IMR-90 (cell line): Measurements from ENCODE around the gene CA7. TPM values are rescaled to one million over a fixed set of nuclear protein-coding genes. Genes with fewer than 3 reads are reported as not detected.
"Not testable (repeated sequence)": the region's sequence is repeated elsewhere in the genome, so short reads cannot be mapped to it uniquely, and the experiment has no call there.

Experiments used
- ATAC-seq: fragments of 200-7000 bp; cut with Tn5 transposase; 2 replicates; pipeline ENCODE4 v1.9.1; 2020; ENCODE audit warnings: low read depth, mild to moderate bottlenecking, moderate library complexity
- BruUV-seq: library from RNA; stranded (reverse); fragments of 400-500 nt; replicated peaks from 2 replicates; lab custom pipeline; 2021; lab: Mats Ljungman, UMichigan
- CTCF ChIA-PET: fragments of 300-600 bp; formaldehyde crosslinking; extraction: SDS; loops from one replicate; lab custom pipeline; 2021; ENCODE audit warnings: antibody characterized with exemption; lab: Yijun Ruan, JAX
- POLR2A ChIA-PET: fragments of 300-600 bp; sonication (Branson Sonifier 250); formaldehyde crosslinking; loops from one replicate; lab custom pipeline; 2022; ENCODE audit warnings: antibody characterized with exemption; ENCODE audit not compliant: unreplicated experiment; lab: Charles Lee
- DNase-seq: peaks from one replicate; pipeline ENCODE4 v3.0.0; 2013
- H2AFZ ChIP-seq: replicated peaks from 2 replicates; pipeline ENCODE3; 2013; ENCODE audit warnings: low read length, mild to moderate bottlenecking; ENCODE audit not compliant: poor library complexity
- H2AK5ac ChIP-seq: 2 replicates; pipeline ENCODE4 v1.6.1; 2013; ENCODE audit warnings: low read depth, low read length, inconsistent platforms
- H2AK9ac ChIP-seq: replicated peaks from 2 replicates; pipeline ENCODE3; 2013; ENCODE audit warnings: mild to moderate bottlenecking, low read depth, low read length, moderate library complexity; ENCODE audit not compliant: poor library complexity
- H2BK120ac ChIP-seq: 2 replicates; pipeline ENCODE4 v1.6.1; 2013; ENCODE audit warnings: low read depth, low read length, inconsistent platforms
- H2BK15ac ChIP-seq: 3 replicates; pipeline ENCODE4 v1.6.1; 2013; ENCODE audit warnings: low read depth, low read length, inconsistent platforms
- H2BK20ac ChIP-seq: 2 replicates; pipeline ENCODE4 v1.6.1; 2013; ENCODE audit warnings: low read depth, mild to moderate bottlenecking, inconsistent platforms, low read length, moderate library complexity
- H2BK5ac ChIP-seq: 2 replicates; pipeline ENCODE4 v1.6.1; 2013; ENCODE audit warnings: mild to moderate bottlenecking, low read depth, low read length, inconsistent platforms; ENCODE audit not compliant: poor library complexity, severe bottlenecking
- H3K14ac ChIP-seq: replicated peaks from 2 replicates; pipeline ENCODE4 v1.6.1; 2013; ENCODE audit warnings: low read depth, low read length, inconsistent platforms
- H3K18ac ChIP-seq: 2 replicates; pipeline ENCODE4 v1.6.1; 2013; ENCODE audit warnings: low read depth, low read length, control low read depth
- H3K23ac ChIP-seq: 2 replicates; pipeline ENCODE4 v1.6.1; 2013; ENCODE audit warnings: low read depth, low read length, inconsistent platforms
- H3K27ac ChIP-seq: 2 replicates; pipeline ENCODE4 v1.5.1; 2013; ENCODE audit warnings: mild to moderate bottlenecking, control low read depth, low read length; ENCODE audit not compliant: insufficient read depth
- H3K27me3 ChIP-seq: 2 replicates; pipeline ENCODE4 v1.6.1; 2013; ENCODE audit warnings: low read length; ENCODE audit not compliant: control insufficient read depth, insufficient read depth
- H3K36me3 ChIP-seq: 2 replicates; pipeline ENCODE4 v1.6.1; 2013; ENCODE audit warnings: low read length, mixed read lengths; ENCODE audit not compliant: control insufficient read depth, insufficient read depth
- H3K4ac ChIP-seq: 2 replicates; pipeline ENCODE4 v1.6.1; 2013; ENCODE audit warnings: low read depth, low read length, inconsistent platforms
- H3K4me1 ChIP-seq: 2 replicates; pipeline ENCODE4 v1.6.1; 2013; ENCODE audit warnings: low read length, mixed read lengths; ENCODE audit not compliant: control insufficient read depth, insufficient read depth
- H3K4me2 ChIP-seq: 2 replicates; pipeline ENCODE4 v1.6.1; 2013; ENCODE audit warnings: low read depth, mild to moderate bottlenecking, control low read depth, low read length, moderate library complexity
- H3K4me3 ChIP-seq: 2 replicates; pipeline ENCODE4 v1.5.1; 2013; ENCODE audit warnings: low read depth, mild to moderate bottlenecking, control low read depth, low read length, moderate library complexity; ENCODE audit not compliant: insufficient read depth
- H3K56ac ChIP-seq: 2 replicates; pipeline ENCODE4 v1.6.1; 2013; ENCODE audit warnings: low read length, inconsistent platforms; ENCODE audit not compliant: insufficient read depth; ENCODE audit errors: extremely low read depth
- H3K79me1 ChIP-seq, 2 experiments: 2 replicates each; pipeline ENCODE4 v1.6.1; 2013; ENCODE audit warnings: low read length in 2 of 2, inconsistent platforms in 1 of 2, low read depth in 1 of 2
- H3K9ac ChIP-seq: 2 replicates; pipeline ENCODE4 v1.6.1; 2013; ENCODE audit warnings: low read depth, low read length, control low read depth
- H3K9me1 ChIP-seq: 2 replicates; pipeline ENCODE4 v1.6.1; 2013; ENCODE audit warnings: low read length, inconsistent platforms; ENCODE audit not compliant: insufficient read depth
- H3K9me3 ChIP-seq: 2 replicates; pipeline ENCODE4 v1.6.1; 2013; ENCODE audit warnings: low read length; ENCODE audit not compliant: control insufficient read depth, insufficient read depth
- H4K20me1 ChIP-seq: 2 replicates; pipeline ENCODE4 v1.6.1; 2013; ENCODE audit warnings: low read length, inconsistent platforms; ENCODE audit not compliant: insufficient read depth
- H4K5ac ChIP-seq: 2 replicates; pipeline ENCODE4 v1.6.1; 2013; ENCODE audit warnings: mild to moderate bottlenecking, low read depth, low read length, control low read depth
- H4K8ac ChIP-seq, 2 experiments: 2 replicates each; pipeline ENCODE4 v1.6.1; 2013; ENCODE audit warnings: low read depth in 2 of 2, low read length in 2 of 2, control low read depth in 1 of 2, inconsistent platforms in 1 of 2
- H4K91ac ChIP-seq: 2 replicates; pipeline ENCODE4 v1.6.1; 2013; ENCODE audit warnings: low read depth, low read length, inconsistent platforms; ENCODE audit not compliant: insufficient read depth
- WGBS, 2 experiments: methylation state at CpG; one replicate each; pipeline versions ENCODE4 v1.1.5 to v1.1.7; 2013; ENCODE audit warnings: missing lambda C conversion rate in 2 of 2; ENCODE audit not compliant: insufficient read length in 1 of 2; ENCODE audit errors: extremely low coverage in 2 of 2; 5-methylcytosine and 5-hydroxymethylcytosine counted together
- dilution Hi-C: fragments of 300-500 bp; cut with HindIII; formaldehyde crosslinking; loops from one replicate; pipeline ENCODE4 v1.14.3; 2018; ENCODE audit warnings: low sequenced_read_pairs; ENCODE audit not compliant: unreplicated experiment
- in situ Hi-C: fragments of 300-500 bp; cut with MboI; formaldehyde crosslinking; loops from 3 replicates; pipeline ENCODE4 v1.14.3; 2019; ENCODE audit warnings: low sequenced_read_pairs, inconsistent platforms, mixed read lengths
- intact Hi-C: fragments of 100-400 bp; cut with micrococcal nuclease; formaldehyde crosslinking; loops from 2 replicates; pipeline ENCODE4 v1.10.0; 2022
- polyA plus RNA-seq, 3 experiments: library from polyadenylated mRNA; depleted of rRNA; stranded (reverse); fragments of >200 nt; gene quantifications; 2 replicates each; pipeline ENCODE4 v1.2.3, GENCODE V29; 2012; ENCODE audit warnings: low replicate concordance in 1 of 3
- total RNA-seq: library from RNA; depleted of rRNA; stranded (reverse); fragments of >200 nt; gene quantifications from 2 replicates; pipeline ENCODE4 v1.2.3, GENCODE V29; 2012

CA7 gene
- total and polyA plus RNA-seq, 2 of the 4 experiments (the other 2 are of a cell fraction): not detected

DNA sequence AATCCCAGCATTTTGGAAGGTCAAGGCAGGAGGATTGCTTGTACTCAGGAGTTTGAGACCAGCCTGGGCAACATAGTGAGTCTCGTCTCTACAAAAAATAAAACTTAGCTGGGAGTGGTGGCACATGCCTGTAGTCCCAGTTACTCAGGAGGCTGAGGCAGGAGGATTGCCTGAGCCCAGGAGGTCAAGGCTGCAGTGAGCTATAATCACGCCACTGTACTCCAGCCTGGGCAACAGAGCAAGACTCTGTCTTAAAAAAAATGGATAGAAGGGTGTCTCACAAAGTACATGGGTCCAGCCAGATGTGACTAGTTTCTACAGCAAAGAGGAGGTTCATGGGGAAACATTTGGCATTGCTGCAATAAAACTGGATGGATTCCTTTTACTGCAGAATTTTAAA is 27.1 kb downstream of the CA7 start:
- H4K8ac ChIP-seq, H3K9ac ChIP-seq, H3K27me3 ChIP-seq, H2BK5ac ChIP-seq, H3K4me2 ChIP-seq, in situ Hi-C loops, H4K91ac ChIP-seq, H2BK20ac ChIP-seq, H3K18ac ChIP-seq, POLR2A ChIA-PET, H4K5ac ChIP-seq, dilution Hi-C loops, H3K9me3 ChIP-seq, H2AK9ac ChIP-seq, H3K27ac ChIP-seq, H3K4me3 ChIP-seq, H3K23ac ChIP-seq, ATAC-seq, H4K20me1 ChIP-seq, H3K4ac ChIP-seq, H2AFZ ChIP-seq, H3K14ac ChIP-seq, H3K56ac ChIP-seq, H2BK120ac ChIP-seq, H3K79me1 ChIP-seq, H2BK15ac ChIP-seq, BruUV-seq, H2AK5ac ChIP-seq, DNase-seq, H3K36me3 ChIP-seq: not testable (repeated sequence)
- intact Hi-C loops: loop anchor here (5.0 kb wide), 1 partner anchor 209 kb away; no protein-coding TSS in a partner anchor
- Histone ChIP-seq H3K4me1 (peaks cover 12% of the 10 kb centered on the region), H3K9me1 (peaks cover 10% of the 10 kb centered on the region)
- WGBS, 2 experiments: 100% methylated on average over 1 of the region's 2 CpGs; no CpG with 5 or more reads in 1 of the 2 experiments
- CTCF ChIA-PET: interaction anchor here (1.2 kb wide), 2 partner anchors 9 to 41 kb away, joined by 3 read pairs; partner anchors contain the start of gene NAE1
